ACC112 (cell line): ENCODE data around the gene FLNB.

Source experiments
- H2AFZ ChIP-seq: fragments of 200-600 bp; sonication (generic); one replicate; pipeline ENCODE4 v1.6.0; 2017; ENCODE audit warnings: antibody characterized with exemption, low read length; ENCODE audit not compliant: unreplicated experiment
- H3K27ac ChIP-seq: fragments of 200-600 bp; sonication (generic); 2 replicates; pipeline ENCODE4 v1.5.1; 2014; ENCODE audit warnings: low read depth, mild to moderate bottlenecking, antibody characterized with exemption, low read length, moderate library complexity
- H3K27me3 ChIP-seq: fragments of 200-600 bp; sonication (generic); 2 replicates; pipeline ENCODE4 v1.6.1; 2014; ENCODE audit warnings: mild to moderate bottlenecking, antibody characterized with exemption, low read length, moderate library complexity, mixed read lengths; ENCODE audit not compliant: insufficient read depth
- H3K36me3 ChIP-seq: fragments of 200-600 bp; sonication (generic); 2 replicates; pipeline ENCODE4 v1.6.1; 2016; ENCODE audit warnings: mild to moderate bottlenecking, antibody characterized with exemption, low read length, moderate library complexity, mixed read lengths; ENCODE audit not compliant: insufficient read depth
- H3K4me1 ChIP-seq: fragments of 200-600 bp; sonication (generic); one replicate; pipeline ENCODE4 v1.6.1; 2016; ENCODE audit warnings: low read length, mixed read lengths; ENCODE audit not compliant: insufficient read depth, unreplicated experiment, control insufficient read depth
- H3K4me3 ChIP-seq: fragments of 200-600 bp; sonication (generic); 2 replicates; pipeline ENCODE4 v1.5.1; 2014; ENCODE audit warnings: mild to moderate bottlenecking, low read depth, low read length
- H3K79me2 ChIP-seq: fragments of 200-600 bp; sonication (generic); one replicate; pipeline ENCODE4 v1.6.0; 2016; ENCODE audit warnings: low read length; ENCODE audit not compliant: control insufficient read depth, unreplicated experiment, insufficient read depth

Gene FLNB

GRCh38 chr3:58141766-58142345 lies 133.6 kb downstream of the FLNB start:
- H3K79me2 ChIP-seq: no peaks in the 10 kb centered on the region
- no peaks in the 10 kb centered on the region for H3K27me3 ChIP-seq
- no peak overlapping the region for H2AFZ ChIP-seq
- peaks cover 8% of the 10 kb centered on the region for H3K4me1 ChIP-seq
- no peak overlapping the region for H3K27ac ChIP-seq
- H3K36me3 ChIP-seq: peaks cover 41% of the 10 kb centered on the region; the same call in 1 of the 2 replicates
- H3K4me3 ChIP-seq: no peak overlapping the region

- H3K4me3 ChIP-seq: no peak overlapping the region
- no peak overlapping the region for H3K27ac ChIP-seq
- no peaks in the 10 kb centered on the region for H3K27me3 ChIP-seq
- H3K36me3 ChIP-seq: peaks cover 47% of the 10 kb centered on the region; the same call in 1 of the 2 replicates
- peaks cover 8% of the 10 kb centered on the region for H3K4me1 ChIP-seq
- no peak overlapping the region for H2AFZ ChIP-seq
- no peaks in the 10 kb centered on the region for H3K79me2 ChIP-seq
Observed at GRCh38 chr3:58143417-58144055, 135.3 kb downstream of the FLNB start.

GRCh38 chr3:58144478-58145325 lies 136.5 kb downstream of the FLNB start:
- H2AFZ ChIP-seq: no peak overlapping the region
- peaks cover 53% of the 10 kb centered on the region for H3K36me3 ChIP-seq
- peaks cover 8% of the 10 kb centered on the region for H3K4me1 ChIP-seq
- H3K27me3 ChIP-seq: no peaks in the 10 kb centered on the region
- H3K27ac ChIP-seq: no peak overlapping the region
- no peak overlapping the region for H3K4me3 ChIP-seq
- no peaks in the 10 kb centered on the region for H3K79me2 ChIP-seq

- H2AFZ ChIP-seq: no peak overlapping the region
- H3K4me3 ChIP-seq: no peak overlapping the region
- no peaks in the 10 kb centered on the region for H3K79me2 ChIP-seq
- H3K4me1 ChIP-seq: peaks cover 8% of the 10 kb centered on the region
- H3K36me3 ChIP-seq: peaks cover 67% of the 10 kb centered on the region
- H3K27ac ChIP-seq: no peak overlapping the region
- H3K27me3 ChIP-seq: no peaks in the 10 kb centered on the region
Observed at GRCh38 chr3:58148049-58148448, 139.8 kb downstream of the FLNB start.

- Histone ChIP-seq H2AFZ (no peak overlapping the region), H3K27ac (no peak overlapping the region), H3K4me3 (no peak overlapping the region), H3K79me2 (no peaks in the 10 kb centered on the region), H3K36me3 (peaks cover 60% of the 10 kb centered on the region), H3K27me3 (no peaks in the 10 kb centered on the region), H3K4me1 (no peaks in the 10 kb centered on the region)
Observed at GRCh38 chr3:58150130-58150809, 142.0 kb downstream of the FLNB start.

GRCh38 chr3:58150810-58151199 lies 142.6 kb downstream of the FLNB start:
- Histone ChIP-seq H3K36me3 (peaks cover 56% of the 10 kb centered on the region), H3K27me3 (no peaks in the 10 kb centered on the region), H3K4me3 (no peak overlapping the region), H3K27ac (no peak overlapping the region), H3K4me1 (no peaks in the 10 kb centered on the region), H3K79me2 (no peaks in the 10 kb centered on the region), H2AFZ (no peak overlapping the region)

- no peaks in the 10 kb centered on the region for H3K27me3 ChIP-seq
- H3K27ac ChIP-seq: no peak overlapping the region
- no peak overlapping the region for H2AFZ ChIP-seq
- H3K36me3 ChIP-seq: peaks cover 49% of the 10 kb centered on the region
- H3K4me1 ChIP-seq: no peaks in the 10 kb centered on the region
- no peak overlapping the region for H3K4me3 ChIP-seq
- H3K79me2 ChIP-seq: no peaks in the 10 kb centered on the region
Observed at GRCh38 chr3:58151637-58152036, 143.4 kb downstream of the FLNB start.

- no peak overlapping the region for H2AFZ ChIP-seq
- H3K4me3 ChIP-seq: no peak overlapping the region
- no peaks in the 10 kb centered on the region for H3K79me2 ChIP-seq
- no peak overlapping the region for H3K27ac ChIP-seq
- no peaks in the 10 kb centered on the region for H3K27me3 ChIP-seq
- H3K36me3 ChIP-seq: peaks cover 43% of the 10 kb centered on the region
- no peaks in the 10 kb centered on the region for H3K4me1 ChIP-seq
Observed at GRCh38 chr3:58152225-58153015, 144.2 kb downstream of the FLNB start.

GRCh38 chr3:58153371-58153770 lies 145.1 kb downstream of the FLNB start:
- no peaks in the 10 kb centered on the region for H3K79me2 ChIP-seq
- H3K27ac ChIP-seq: no peak overlapping the region
- H3K4me3 ChIP-seq: no peak overlapping the region
- H3K4me1 ChIP-seq: no peaks in the 10 kb centered on the region
- peaks cover 39% of the 10 kb centered on the region for H3K36me3 ChIP-seq
- H3K27me3 ChIP-seq: no peaks in the 10 kb centered on the region
- H2AFZ ChIP-seq: no peak overlapping the region
